Measurements from ENCODE around the gene CXXC4. TPM values are rescaled to one million over a fixed set of nuclear protein-coding genes. Genes with fewer than 3 reads are reported as not detected.

The CXXC4 gene
- total RNA-seq, 1 experiment from 2014 or later: 4.2 TPM

DNA sequence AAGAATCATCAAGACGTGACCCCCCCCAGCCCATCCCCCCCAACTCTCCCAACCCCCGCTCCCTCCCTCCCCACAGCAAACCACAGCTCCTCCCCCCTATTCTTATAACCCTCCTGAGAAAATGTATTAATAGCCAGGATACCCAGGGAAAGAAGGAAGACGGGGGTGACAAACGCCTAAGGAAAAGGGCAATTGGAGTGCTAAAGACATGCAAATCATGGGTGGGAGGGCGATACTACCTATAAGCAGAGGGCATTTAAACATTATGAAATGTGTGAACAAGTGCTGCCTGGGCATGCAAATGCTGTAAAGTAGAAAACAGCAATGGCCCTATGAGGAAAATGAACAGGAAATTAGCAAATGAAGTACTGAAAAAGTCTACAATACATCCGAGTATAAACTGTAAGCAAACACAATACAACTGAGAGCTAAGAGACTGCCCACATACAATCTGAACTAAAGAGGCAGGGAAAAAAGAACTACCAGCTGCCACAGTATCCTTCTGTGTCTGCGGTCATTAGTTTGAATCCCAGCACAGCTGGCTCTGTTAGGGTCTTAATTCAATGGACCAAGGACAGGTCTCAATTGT, 2.4 kb downstream of the CXXC4 start:
- H3K4me1 Mint-ChIP-seq: peaks cover 50 to 57% of the 10 kb centered on the region in 2 experiments
- H2AFZ ChIP-seq (ENCODE audit: low read length): no peak overlapping the region

More for the DNA sequence above, 2.4 kb downstream of the CXXC4 start:
- H3K27me3 Mint-ChIP-seq (ENCODE audit: low read depth): peaks cover 5% of the 10 kb centered on the region
- no CpG with 5 or more reads among the region's 7 CpGs for WGBS (ENCODE audit: extremely low coverage, insufficient read length, low lambda C conversion rate)
- no peaks in the 10 kb centered on the region for H3K27me3 ChIP-seq (ENCODE audit: insufficient read depth, low read length)
- H3T11ph ChIP-seq (ENCODE audit: low read length): no peak overlapping the region
- peak overlapping the region in 2 of 3 experiments; percentile 96 to 98; a peak in 6 of 7 replicates for H3K27ac Mint-ChIP-seq
- no peak overlapping the region for H2BK12ac ChIP-seq (ENCODE audit: insufficient read length, low read depth, low read length)
- peak overlapping the region; percentile 88 to 91 for H3K4me3 Mint-ChIP-seq
- no peak overlapping the region for H4K8ac ChIP-seq (replicated peaks; ENCODE audit: insufficient read length, low read depth, low read length)
- peaks cover 21% of the 10 kb centered on the region for H3K23me2 ChIP-seq (ENCODE audit: insufficient read length, low read depth, low read length, poor library complexity, severe bottlenecking)
- no peak overlapping the region for H4K5ac ChIP-seq (ENCODE audit: insufficient read length, low read depth, low read length)
- no peaks in the 10 kb centered on the region for H4K20me1 ChIP-seq (ENCODE audit: control insufficient read depth, insufficient read depth, insufficient read length)
- H3K4me2 ChIP-seq (ENCODE audit: insufficient read depth, insufficient read length, low read length): peak overlapping the region; percentile 98
- H2AK5ac ChIP-seq (ENCODE audit: insufficient read length, low read length): no peak overlapping the region
- H3K9ac ChIP-seq (ENCODE audit: extremely low read depth, insufficient read length, low read length): no peak overlapping the region
- DNase-seq: peak; percentile 73
- H3K9me3 ChIP-seq (ENCODE audit: control insufficient read depth, low read depth, low read length): no peaks in the 10 kb centered on the region
- no peaks in the 10 kb centered on the region; the same call in none of the 2 replicates for H3K4me1 ChIP-seq (ENCODE audit: insufficient read depth, low read length)
- H2BK15ac ChIP-seq (ENCODE audit: low read depth, low read length): no peak overlapping the region
- no peak overlapping the region for H4K91ac ChIP-seq (ENCODE audit: insufficient read length, low read depth, low read length)
- no peak overlapping the region for H3K14ac ChIP-seq (ENCODE audit: insufficient read depth, low read length)
- H3K23ac ChIP-seq (ENCODE audit: insufficient read length, low read depth, low read length): no peak overlapping the region
- H3K79me1 ChIP-seq (ENCODE audit: insufficient read depth, low read depth, low read length, poor library complexity, severe bottlenecking): no peaks in the 10 kb centered on the region
- no peak overlapping the region for H2BK5ac ChIP-seq (ENCODE audit: insufficient read length, low read length)
- no peak overlapping the region for H2BK20ac ChIP-seq (ENCODE audit: low read depth, low read length, poor library complexity, severe bottlenecking)
- H3K56ac ChIP-seq (ENCODE audit: insufficient read length, low read depth, low read length): no peak overlapping the region
- no peak overlapping the region for H3K4ac ChIP-seq (ENCODE audit: low read depth, low read length)
- no peaks in the 10 kb centered on the region for H3K9me3 Mint-ChIP-seq
- H3K36me3 Mint-ChIP-seq (ENCODE audit: insufficient read depth in 1 of 3, low read depth in 3 of 3): no peaks in the 10 kb centered on the region; a peak in 2 of 7 replicates
- H3K18ac ChIP-seq (ENCODE audit: insufficient read length, low read depth, low read length): no peak overlapping the region
- no peaks in the 10 kb centered on the region for H3K79me2 ChIP-seq (ENCODE audit: insufficient read depth, low read length)
- H2BK120ac ChIP-seq (ENCODE audit: low read depth, low read length, poor library complexity, severe bottlenecking): no peak overlapping the region
- H3K27ac ChIP-seq (ENCODE audit: insufficient read length, low read depth, low read length): peak overlapping the region; percentile 24
- TF ChIP-seq, protein P1, sequence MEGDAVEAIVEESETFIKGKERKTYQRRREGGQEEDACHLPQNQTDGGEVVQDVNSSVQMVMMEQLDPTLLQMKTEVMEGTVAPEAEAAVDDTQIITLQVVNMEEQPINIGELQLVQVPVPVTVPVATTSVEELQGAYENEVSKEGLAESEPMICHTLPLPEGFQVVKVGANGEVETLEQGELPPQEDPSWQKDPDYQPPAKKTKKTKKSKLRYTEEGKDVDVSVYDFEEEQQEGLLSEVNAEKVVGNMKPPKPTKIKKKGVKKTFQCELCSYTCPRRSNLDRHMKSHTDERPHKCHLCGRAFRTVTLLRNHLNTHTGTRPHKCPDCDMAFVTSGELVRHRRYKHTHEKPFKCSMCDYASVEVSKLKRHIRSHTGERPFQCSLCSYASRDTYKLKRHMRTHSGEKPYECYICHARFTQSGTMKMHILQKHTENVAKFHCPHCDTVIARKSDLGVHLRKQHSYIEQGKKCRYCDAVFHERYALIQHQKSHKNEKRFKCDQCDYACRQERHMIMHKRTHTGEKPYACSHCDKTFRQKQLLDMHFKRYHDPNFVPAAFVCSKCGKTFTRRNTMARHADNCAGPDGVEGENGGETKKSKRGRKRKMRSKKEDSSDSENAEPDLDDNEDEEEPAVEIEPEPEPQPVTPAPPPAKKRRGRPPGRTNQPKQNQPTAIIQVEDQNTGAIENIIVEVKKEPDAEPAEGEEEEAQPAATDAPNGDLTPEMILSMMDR (conservative IDR thresholded peaks at IDR 0.05): no peak
